ENCODE measurements around the gene TMEM222. TPM values are rescaled to one million over a fixed set of nuclear protein-coding genes. Genes with fewer than 3 reads are reported as not detected.
"Not testable (repeated sequence)": the region's sequence is repeated elsewhere in the genome, so short reads cannot be mapped to it uniquely, and the experiment has no call there.

The TMEM222 gene, protein sequence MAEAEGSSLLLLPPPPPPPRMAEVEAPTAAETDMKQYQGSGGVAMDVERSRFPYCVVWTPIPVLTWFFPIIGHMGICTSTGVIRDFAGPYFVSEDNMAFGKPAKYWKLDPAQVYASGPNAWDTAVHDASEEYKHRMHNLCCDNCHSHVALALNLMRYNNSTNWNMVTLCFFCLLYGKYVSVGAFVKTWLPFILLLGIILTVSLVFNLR
- 17.3 and 23.5 TPM in 2 replicates for total RNA-seq

DNA sequence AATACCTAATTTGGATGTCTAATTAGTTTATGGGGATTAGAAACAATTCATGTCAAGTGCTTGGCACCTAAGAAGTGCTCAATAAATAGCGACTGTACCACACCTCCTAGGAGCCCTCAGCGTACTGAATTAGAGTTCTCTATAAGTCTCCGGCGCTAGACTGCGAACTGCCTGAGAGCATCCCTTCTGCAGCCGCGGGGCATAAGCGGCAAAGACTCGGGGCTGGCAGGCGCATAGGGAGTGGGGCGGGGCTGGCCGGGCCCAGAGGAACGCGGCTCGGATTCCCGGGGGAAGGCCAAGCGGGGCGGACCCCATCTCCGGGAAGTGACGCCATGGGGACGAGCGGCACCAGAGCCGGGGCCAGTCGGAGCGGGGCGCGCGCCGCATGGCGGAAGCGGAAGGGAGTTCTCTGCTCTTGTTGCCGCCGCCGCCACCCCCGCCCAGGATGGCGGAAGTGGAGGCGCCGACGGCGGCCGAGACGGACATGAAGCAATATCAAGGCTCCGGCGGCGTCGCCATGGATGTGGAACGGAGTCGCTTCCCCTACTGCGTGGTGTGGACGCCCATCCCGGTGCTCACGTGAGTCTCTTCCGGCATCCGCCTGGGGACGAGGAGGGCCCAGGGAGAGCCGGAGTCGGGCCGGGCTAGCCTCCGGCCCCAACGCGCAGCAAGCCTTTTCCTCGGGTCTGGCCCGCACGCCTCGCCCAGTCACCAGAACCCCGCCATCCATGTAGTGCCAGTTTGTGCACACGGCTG, at the start of gene TMEM222:
TMEM222 (plus strand) TSS at position 351 of the 756 bp plus-strand sequence; CDS start at position 386, 35 bp downstream.
- DNase-seq (ENCODE audit: low read depth): peak; percentile 98
- TF ChIP-seq, protein P1, sequence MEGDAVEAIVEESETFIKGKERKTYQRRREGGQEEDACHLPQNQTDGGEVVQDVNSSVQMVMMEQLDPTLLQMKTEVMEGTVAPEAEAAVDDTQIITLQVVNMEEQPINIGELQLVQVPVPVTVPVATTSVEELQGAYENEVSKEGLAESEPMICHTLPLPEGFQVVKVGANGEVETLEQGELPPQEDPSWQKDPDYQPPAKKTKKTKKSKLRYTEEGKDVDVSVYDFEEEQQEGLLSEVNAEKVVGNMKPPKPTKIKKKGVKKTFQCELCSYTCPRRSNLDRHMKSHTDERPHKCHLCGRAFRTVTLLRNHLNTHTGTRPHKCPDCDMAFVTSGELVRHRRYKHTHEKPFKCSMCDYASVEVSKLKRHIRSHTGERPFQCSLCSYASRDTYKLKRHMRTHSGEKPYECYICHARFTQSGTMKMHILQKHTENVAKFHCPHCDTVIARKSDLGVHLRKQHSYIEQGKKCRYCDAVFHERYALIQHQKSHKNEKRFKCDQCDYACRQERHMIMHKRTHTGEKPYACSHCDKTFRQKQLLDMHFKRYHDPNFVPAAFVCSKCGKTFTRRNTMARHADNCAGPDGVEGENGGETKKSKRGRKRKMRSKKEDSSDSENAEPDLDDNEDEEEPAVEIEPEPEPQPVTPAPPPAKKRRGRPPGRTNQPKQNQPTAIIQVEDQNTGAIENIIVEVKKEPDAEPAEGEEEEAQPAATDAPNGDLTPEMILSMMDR (IDR thresholded peaks at IDR 0.05; ENCODE audit: insufficient read depth, low read depth, low read length): no peak
- H3K4me3 ChIP-seq (ENCODE audit: low read depth, low read length): peak within 1 kb of the TSS; percentile 100

DNA sequence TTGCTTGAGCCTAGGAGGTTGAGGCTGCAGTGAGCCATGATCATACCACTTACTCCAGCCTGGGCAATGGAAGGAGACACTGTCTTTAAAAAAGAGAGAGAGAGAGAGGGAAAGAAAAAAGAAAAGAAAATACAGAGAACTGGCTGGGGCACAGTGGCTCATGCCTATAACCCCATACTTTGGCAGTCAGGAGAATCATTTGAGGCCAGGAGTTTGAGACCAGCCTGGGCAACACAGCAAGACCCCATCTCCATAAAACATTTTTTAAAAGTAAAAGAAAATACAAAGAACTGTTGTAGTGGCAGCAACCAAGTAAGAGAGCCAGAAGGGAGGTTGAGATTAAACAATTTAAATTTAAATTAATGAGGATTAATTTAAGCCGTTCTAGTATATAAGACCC, 47.8 kb upstream of the TMEM222 start:
- no peak for DNase-seq (ENCODE audit: low read depth)
- H3K4me3 ChIP-seq (ENCODE audit: low read depth, low read length): no peak overlapping the region
- TF ChIP-seq, protein P1 (IDR thresholded peaks at IDR 0.05; ENCODE audit: insufficient read depth, low read depth, low read length): no peak

DNA sequence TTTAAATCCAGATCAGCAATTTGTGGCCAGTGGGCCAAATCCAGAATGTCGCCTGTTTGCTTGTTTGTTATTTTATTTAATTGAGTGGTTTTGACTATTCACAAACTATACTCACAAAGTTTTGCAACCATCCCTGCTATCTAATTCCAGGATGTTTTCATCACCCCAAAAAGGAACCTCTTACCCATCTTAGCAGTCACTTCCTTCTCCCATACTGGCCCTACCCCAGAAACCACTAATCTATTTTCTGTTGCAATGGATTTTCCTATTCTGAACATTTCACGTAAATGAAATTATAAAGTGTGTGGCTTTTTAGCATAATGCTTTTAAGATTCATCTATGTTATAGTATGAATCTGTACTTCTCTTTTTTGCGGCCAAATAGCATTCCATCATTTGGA, 46.3 kb upstream of the TMEM222 start:
- TF ChIP-seq, protein P1 (IDR thresholded peaks at IDR 0.05; ENCODE audit: insufficient read depth, low read depth, low read length): no peak
- DNase-seq (ENCODE audit: low read depth): no peak

DNA sequence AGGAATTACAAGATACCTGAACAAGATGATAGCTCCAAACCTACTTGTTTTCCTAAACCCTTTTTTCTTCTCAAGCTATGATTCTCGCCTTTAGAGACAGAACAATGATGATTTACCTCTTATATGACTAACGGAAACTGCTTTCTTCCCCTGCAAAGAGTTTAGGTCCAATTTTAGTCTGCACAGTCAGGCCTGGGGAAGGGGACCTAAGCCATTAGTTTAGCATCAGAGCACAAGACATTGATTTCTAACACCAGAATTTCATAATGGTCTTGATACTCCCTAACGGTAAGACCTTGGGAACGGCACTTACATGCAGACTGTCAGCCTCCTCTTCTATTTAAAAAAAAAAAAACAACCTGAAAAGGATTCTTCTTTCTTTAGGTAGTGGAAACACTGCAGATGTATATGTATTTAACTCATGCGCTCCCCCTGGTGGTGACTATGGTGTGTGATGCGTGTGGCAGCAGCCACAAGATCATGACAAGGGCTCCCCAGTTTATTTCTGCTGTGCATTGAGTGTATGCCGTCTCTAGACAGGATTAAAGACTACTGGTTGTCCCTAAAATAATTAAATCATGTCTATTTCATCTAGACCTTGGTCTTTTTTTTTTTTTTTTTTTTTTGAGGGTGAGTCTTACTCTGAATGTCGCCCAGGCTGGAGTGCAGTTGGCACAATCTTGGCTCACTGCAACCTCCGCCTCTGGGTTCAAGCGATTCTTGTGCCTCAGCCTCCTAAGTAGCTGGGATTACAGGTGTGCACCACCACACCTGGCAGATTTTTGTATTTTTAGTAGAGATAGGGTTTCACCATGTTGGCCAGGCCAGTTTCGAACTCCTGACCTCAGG, 37.3 kb upstream of the TMEM222 start:
- H3K4me3 ChIP-seq (ENCODE audit: low read depth, low read length): no peak overlapping the region
- TF ChIP-seq, protein P1 (IDR thresholded peaks at IDR 0.05; ENCODE audit: insufficient read depth, low read depth, low read length): peak; percentile 71
- DNase-seq (ENCODE audit: low read depth): peak; percentile 81

More for the DNA sequence above, 46.3 kb upstream of the TMEM222 start:
- H3K4me3 ChIP-seq (ENCODE audit: low read depth, low read length): no peak overlapping the region

DNA sequence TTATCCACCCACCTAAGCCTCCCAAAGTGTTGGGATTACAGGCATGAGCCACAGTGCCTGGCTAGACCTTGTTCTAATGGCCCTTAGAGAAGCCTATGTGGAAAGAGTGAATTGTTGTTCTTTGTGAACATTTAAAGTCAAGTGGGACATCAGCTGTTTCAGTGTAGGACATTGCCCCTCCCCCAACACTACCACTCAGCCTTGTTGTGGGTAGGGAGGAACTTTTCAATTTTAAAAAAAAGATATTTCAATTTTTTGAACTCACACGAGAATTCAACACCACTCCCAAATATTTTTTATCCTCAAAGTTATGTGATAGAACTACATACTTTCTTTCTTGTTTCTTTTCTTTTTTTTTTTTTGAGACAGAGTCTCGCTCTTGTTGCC, 36.7 kb upstream of the TMEM222 start:
- H3K4me3 ChIP-seq (ENCODE audit: low read depth, low read length): no peak overlapping the region
- TF ChIP-seq, protein P1 (IDR thresholded peaks at IDR 0.05; ENCODE audit: insufficient read depth, low read depth, low read length): no peak
- no peak for DNase-seq (ENCODE audit: low read depth)

DNA sequence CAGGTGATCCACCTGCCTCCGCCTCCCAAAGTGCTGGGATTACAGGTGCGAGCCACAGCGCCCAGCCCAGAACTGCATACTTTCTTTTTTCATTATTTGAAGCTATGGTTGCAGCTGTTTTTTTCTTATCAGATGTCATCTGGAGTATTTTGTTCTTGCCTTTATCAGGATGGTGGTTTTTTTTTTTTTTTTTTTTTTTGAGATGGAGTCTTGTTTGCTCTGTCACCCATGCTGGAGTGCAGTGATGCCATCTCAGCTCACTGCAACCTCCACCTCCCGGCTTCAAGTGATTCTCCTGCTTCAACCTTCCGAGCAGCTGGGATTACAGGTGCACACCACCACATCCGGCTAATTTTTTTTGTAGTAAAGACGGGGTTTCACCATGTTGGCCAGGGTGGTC, 36.1 kb upstream of the TMEM222 start:
- DNase-seq (ENCODE audit: low read depth); H3K4me3 ChIP-seq (ENCODE audit: low read depth, low read length): not testable (repeated sequence)

DNA sequence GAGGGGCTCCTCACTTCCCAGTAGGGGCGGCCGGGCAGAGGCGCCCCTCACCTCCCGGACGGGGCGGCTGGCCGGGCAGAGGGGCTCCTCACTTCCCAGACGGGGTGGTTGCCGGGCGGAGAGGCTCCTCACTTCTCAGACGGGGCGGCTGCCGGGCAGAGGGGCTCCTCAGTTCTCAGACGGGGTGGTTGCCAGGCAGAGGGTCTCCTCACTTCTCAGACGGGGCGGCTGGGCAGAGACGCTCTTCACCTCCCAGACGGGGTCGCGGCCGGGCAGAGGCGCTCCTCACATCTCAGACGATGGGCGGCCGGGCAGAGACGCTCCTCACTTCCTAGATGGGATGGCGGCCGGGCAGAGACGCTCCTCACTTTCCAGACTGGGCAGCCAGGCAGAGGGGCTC, 32.8 kb upstream of the TMEM222 start:
- DNase-seq (ENCODE audit: low read depth); H3K4me3 ChIP-seq (ENCODE audit: low read depth, low read length): not testable (repeated sequence)
